ENCODE data around the gene OTOL1.

GRCh38 chr3:161475206-161475605, 21.4 kb upstream of the OTOL1 start:
- TF ChIP-seq GATA2 (IDR thresholded peaks at IDR 0.05; ENCODE audit: low read depth, low read length) (no peak), GATA3 (IDR thresholded peaks at IDR 0.05; ENCODE audit: low read depth, low read length) (no peak)
